H9 (cell line): ENCODE results near the gene IQCN. TPM values are rescaled to one million over a fixed set of nuclear protein-coding genes. Genes with fewer than 3 reads are reported as not detected.

Source experiments
- DNase-seq: peaks from one replicate; pipeline ENCODE4 v3.0.0-alpha.2; 2017
- H2AFZ ChIP-seq: one replicate; pipeline ENCODE4 v1.6.1; 2013; ENCODE audit warnings: mild to moderate bottlenecking, low read length, control low read depth, moderate library complexity
- H2AK5ac ChIP-seq: 2 replicates; pipeline ENCODE4 v1.6.1; 2013; ENCODE audit warnings: low read length, control low read depth, mixed read lengths; ENCODE audit not compliant: insufficient read length
- H2BK120ac ChIP-seq: one replicate; pipeline ENCODE4 v1.6.1; 2013; ENCODE audit warnings: low read depth, mild to moderate bottlenecking, low read length, control low read depth, inconsistent platforms; ENCODE audit not compliant: poor library complexity, severe bottlenecking
- H2BK12ac ChIP-seq: 2 replicates; pipeline ENCODE4 v1.6.1; 2013; ENCODE audit warnings: low read length, control low read depth, mixed read lengths, low read depth; ENCODE audit not compliant: insufficient read length
- H2BK15ac ChIP-seq: 2 replicates; pipeline ENCODE4 v1.6.1; 2013; ENCODE audit warnings: low read depth, low read length, control low read depth
- H2BK20ac ChIP-seq: one replicate; pipeline ENCODE4 v1.6.1; 2013; ENCODE audit warnings: low read depth, mild to moderate bottlenecking, low read length, control low read depth, inconsistent platforms; ENCODE audit not compliant: poor library complexity, severe bottlenecking
- H2BK5ac ChIP-seq: 2 replicates; pipeline ENCODE4 v1.6.1; 2013; ENCODE audit warnings: low read length, control low read depth, mixed read lengths; ENCODE audit not compliant: insufficient read length
- H3K14ac ChIP-seq: 2 replicates; pipeline ENCODE4 v1.6.1; 2013; ENCODE audit warnings: low read length, control low read depth; ENCODE audit not compliant: insufficient read depth
- H3K18ac ChIP-seq: 2 replicates; pipeline ENCODE4 v1.6.1; 2013; ENCODE audit warnings: low read depth, mild to moderate bottlenecking, mixed read lengths, low read length, control low read depth; ENCODE audit not compliant: insufficient read length
- H3K23ac ChIP-seq: 2 replicates; pipeline ENCODE4 v1.6.1; 2013; ENCODE audit warnings: low read length, control low read depth, mixed read lengths, low read depth; ENCODE audit not compliant: insufficient read length
- H3K23me2 ChIP-seq: 2 replicates; pipeline ENCODE4 v1.6.1; 2013; ENCODE audit warnings: low read depth, mild to moderate bottlenecking, mixed read lengths, low read length, control low read depth; ENCODE audit not compliant: insufficient read length, poor library complexity, severe bottlenecking
- H3K27ac ChIP-seq: 2 replicates; pipeline ENCODE4 v1.5.1; 2013; ENCODE audit warnings: low read length, control low read depth, mixed read lengths, low read depth; ENCODE audit not compliant: insufficient read length
- H3K27me3 ChIP-seq: 2 replicates; pipeline ENCODE4 v1.6.1; 2013; ENCODE audit warnings: low read length, control low read depth, inconsistent platforms; ENCODE audit not compliant: insufficient read depth
- H3K4ac ChIP-seq: 2 replicates; pipeline ENCODE4 v1.6.1; 2013; ENCODE audit warnings: low read depth, mild to moderate bottlenecking, control low read depth, inconsistent platforms, low read length, moderate library complexity
- H3K4me1 ChIP-seq: 2 replicates; pipeline ENCODE4 v1.6.1; 2013; ENCODE audit warnings: low read length, control low read depth, inconsistent platforms; ENCODE audit not compliant: insufficient read depth
- H3K4me2 ChIP-seq: 2 replicates; pipeline ENCODE4 v1.6.1; 2013; ENCODE audit warnings: low read length, control low read depth, mixed read lengths; ENCODE audit not compliant: insufficient read length, insufficient read depth
- H3K56ac ChIP-seq: 2 replicates; pipeline ENCODE4 v1.6.1; 2013; ENCODE audit warnings: low read depth, mild to moderate bottlenecking, mixed read lengths, low read length, control low read depth; ENCODE audit not compliant: insufficient read length
- H3K79me1 ChIP-seq: 2 replicates; pipeline ENCODE4 v1.6.1; 2013; ENCODE audit warnings: low read depth, mild to moderate bottlenecking, moderate library complexity, low read length, control low read depth, inconsistent platforms; ENCODE audit not compliant: insufficient read depth, poor library complexity, severe bottlenecking
- H3K79me2 ChIP-seq: 2 replicates; pipeline ENCODE4 v1.6.1; 2013; ENCODE audit warnings: low read length, control low read depth, inconsistent platforms; ENCODE audit not compliant: insufficient read depth
- H3K9ac ChIP-seq: 2 replicates; pipeline ENCODE4 v1.6.1; 2013; ENCODE audit warnings: low read length, control low read depth, mixed read lengths; ENCODE audit not compliant: insufficient read length; ENCODE audit errors: extremely low read depth
- H3K9me3 ChIP-seq: one replicate; pipeline ENCODE4 v1.6.1; 2013; ENCODE audit warnings: low read depth, low read length, inconsistent platforms; ENCODE audit not compliant: control insufficient read depth
- H3T11ph ChIP-seq: one replicate; pipeline ENCODE4 v1.6.1; 2013; ENCODE audit warnings: mild to moderate bottlenecking, low read length, control low read depth, inconsistent platforms
- H4K20me1 ChIP-seq: one replicate; pipeline ENCODE4 v1.6.1; 2013; ENCODE audit not compliant: control insufficient read depth, insufficient read length, insufficient read depth
- H4K5ac ChIP-seq: 2 replicates; pipeline ENCODE4 v1.6.1; 2013; ENCODE audit warnings: low read depth, mild to moderate bottlenecking, mixed read lengths, low read length, control low read depth; ENCODE audit not compliant: insufficient read length
- H4K8ac ChIP-seq: replicated peaks from 2 replicates; pipeline ENCODE4 v1.6.1; 2013; ENCODE audit warnings: low read length, control low read depth, mixed read lengths, low read depth; ENCODE audit not compliant: insufficient read length
- H4K91ac ChIP-seq: 2 replicates; pipeline ENCODE4 v1.6.1; 2013; ENCODE audit warnings: low read depth, mild to moderate bottlenecking, moderate library complexity, mixed read lengths, low read length, control low read depth; ENCODE audit not compliant: insufficient read length
- H3K27ac Mint-ChIP-seq, 3 experiments: 2 replicates in 2 of 3; 3 replicates in 1 of 3; pipeline ENCODE4 v1.8.0; 2020 to 2021; ENCODE audit warnings: mixed read lengths in 3 of 3, mild to moderate bottlenecking in 1 of 3, moderate library complexity in 1 of 3
- H3K27me3 Mint-ChIP-seq: 2 replicates; pipeline ENCODE4 v1.8.0; 2021; ENCODE audit warnings: low read depth, mild to moderate bottlenecking, moderate library complexity, mixed read lengths
- H3K36me3 Mint-ChIP-seq, 3 experiments: 2 replicates in 2 of 3; 3 replicates in 1 of 3; pipeline ENCODE4 v1.8.0; 2020 to 2021; ENCODE audit warnings: low read depth in 3 of 3, mixed read lengths in 3 of 3; ENCODE audit not compliant: insufficient read depth in 1 of 3
- H3K4me1 Mint-ChIP-seq, 2 experiments: 2 replicates each; pipeline ENCODE4 v1.8.0; 2020; ENCODE audit warnings: mixed read lengths in 2 of 2
- H3K4me3 Mint-ChIP-seq, 2 experiments: 2 replicates in 1 of 2; 3 replicates in 1 of 2; pipeline ENCODE4 v1.8.0; 2020 to 2021; ENCODE audit warnings: mild to moderate bottlenecking in 2 of 2, mixed read lengths in 2 of 2, moderate library complexity in 1 of 2
- H3K9me3 Mint-ChIP-seq, 2 experiments: 2 replicates in 1 of 2; 3 replicates in 1 of 2; pipeline ENCODE4 v1.8.0; 2020; ENCODE audit warnings: mild to moderate bottlenecking in 2 of 2, mixed read lengths in 2 of 2, moderate library complexity in 1 of 2
- WGBS: extraction: QIAGEN DNeasy Blood & Tissue Kit; methylation state at CpG from one replicate; pipeline ENCODE4 v1.1.7; 2013; ENCODE audit warnings: missing lambda C conversion rate, low lambda C conversion rate, mixed read lengths; ENCODE audit not compliant: insufficient read length; ENCODE audit errors: extremely low coverage; 5-methylcytosine and 5-hydroxymethylcytosine counted together
- total RNA-seq: library from RNA; stranded (reverse); gene quantifications from 2 replicates; pipeline ENCODE4 v1.2.1, GENCODE V29; 2021
- TF ChIP-seq, protein P1 (sequence below): fragments of 200-600 bp; sonication (generic); conservative IDR thresholded peaks from 3 replicates; pipeline ENCODE4 v1.8.0; 2021; ENCODE audit warnings: antibody characterized with exemption, mild to moderate bottlenecking

Gene IQCN
- total RNA-seq, 1 experiment from 2014 or later: 0.39 TPM

DNA sequence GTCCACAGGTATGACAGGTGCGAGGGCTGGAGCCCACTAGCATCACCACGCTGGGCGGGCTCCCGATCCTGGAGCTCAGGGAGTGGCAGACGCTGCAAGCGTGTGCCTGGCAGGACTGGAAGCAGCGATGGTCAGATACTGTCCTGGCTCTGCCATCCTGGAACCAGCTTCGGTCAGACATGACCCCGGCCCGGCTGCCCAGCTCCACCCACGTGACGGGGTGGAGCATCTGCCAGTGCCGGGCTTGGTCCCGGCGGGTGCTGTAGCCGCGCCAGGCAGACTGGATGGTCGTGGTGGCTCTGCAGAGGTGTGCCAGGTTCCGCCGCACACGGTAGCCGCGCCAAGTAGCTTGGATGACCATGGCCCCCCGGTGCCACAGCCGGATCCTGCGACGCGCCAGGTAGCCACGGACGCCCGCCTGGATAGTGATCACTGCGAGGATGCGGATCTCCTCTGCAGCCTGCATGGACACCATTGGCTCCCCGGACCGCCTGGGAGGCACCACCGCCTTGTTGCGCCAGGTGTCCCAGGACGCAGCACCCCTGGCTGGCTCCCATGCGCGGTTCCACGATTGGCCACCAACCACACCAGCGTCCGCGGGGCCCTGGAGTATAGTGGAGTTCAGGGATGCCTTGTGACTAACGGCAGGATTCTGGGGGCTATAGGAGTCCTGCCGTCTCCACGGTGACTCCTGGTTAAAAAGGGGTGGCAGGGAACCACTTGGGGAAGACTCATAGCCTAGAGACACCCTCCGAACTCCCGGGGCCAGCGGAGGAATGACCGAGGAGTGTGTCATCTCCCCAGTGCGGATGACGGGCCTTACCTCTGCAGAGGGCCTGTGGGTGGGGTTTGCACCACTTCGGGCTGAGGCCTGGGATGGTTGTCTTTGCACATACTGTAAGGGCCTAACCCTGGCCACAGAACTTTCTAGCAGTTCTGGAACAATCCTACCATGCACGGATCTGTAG, 16.5 kb downstream of the IQCN start:
- Histone ChIP-seq H3K9ac (no peak overlapping the region), H3K56ac (no peak overlapping the region), H3K79me1 (no peaks in the 10 kb centered on the region), H2AFZ (no peak overlapping the region), H2BK12ac (no peak overlapping the region), H4K20me1 (peaks cover 3% of the 10 kb centered on the region), H3K4me1 (no peaks in the 10 kb centered on the region), H3K27ac (no peak overlapping the region), H3K18ac (no peak overlapping the region), H2BK5ac (no peak overlapping the region), H3K4ac (no peak overlapping the region), H3K14ac (no peak overlapping the region), H4K8ac (no peak overlapping the region), H2BK15ac (no peak overlapping the region), H3K9me3 (no peaks in the 10 kb centered on the region), H3K23me2 (peaks cover 4% of the 10 kb centered on the region), H2BK20ac (no peak overlapping the region), H2BK120ac (no peak overlapping the region), H4K5ac (no peak overlapping the region), H3K4me2 (no peak overlapping the region), H2AK5ac (no peak overlapping the region), H3T11ph (no peak overlapping the region), H3K27me3 (no peaks in the 10 kb centered on the region), H4K91ac (no peak overlapping the region), H3K23ac (no peak overlapping the region), H3K79me2 (no peaks in the 10 kb centered on the region)
- no peak for DNase-seq
- Mint-ChIP-seq H3K9me3 (no peaks in the 10 kb centered on the region; a peak in 1 of 5 replicates), H3K4me3 (no peak overlapping the region), H3K4me1 (peaks cover 14 to 16% of the 10 kb centered on the region in 2 experiments), H3K27me3 (peaks cover 30% of the 10 kb centered on the region), H3K36me3 (no peaks in the 10 kb centered on the region), H3K27ac (peak overlapping the region in 1 of 3 experiments; percentile 31; a peak in 1 of 7 replicates)
- TF ChIP-seq, protein P1, sequence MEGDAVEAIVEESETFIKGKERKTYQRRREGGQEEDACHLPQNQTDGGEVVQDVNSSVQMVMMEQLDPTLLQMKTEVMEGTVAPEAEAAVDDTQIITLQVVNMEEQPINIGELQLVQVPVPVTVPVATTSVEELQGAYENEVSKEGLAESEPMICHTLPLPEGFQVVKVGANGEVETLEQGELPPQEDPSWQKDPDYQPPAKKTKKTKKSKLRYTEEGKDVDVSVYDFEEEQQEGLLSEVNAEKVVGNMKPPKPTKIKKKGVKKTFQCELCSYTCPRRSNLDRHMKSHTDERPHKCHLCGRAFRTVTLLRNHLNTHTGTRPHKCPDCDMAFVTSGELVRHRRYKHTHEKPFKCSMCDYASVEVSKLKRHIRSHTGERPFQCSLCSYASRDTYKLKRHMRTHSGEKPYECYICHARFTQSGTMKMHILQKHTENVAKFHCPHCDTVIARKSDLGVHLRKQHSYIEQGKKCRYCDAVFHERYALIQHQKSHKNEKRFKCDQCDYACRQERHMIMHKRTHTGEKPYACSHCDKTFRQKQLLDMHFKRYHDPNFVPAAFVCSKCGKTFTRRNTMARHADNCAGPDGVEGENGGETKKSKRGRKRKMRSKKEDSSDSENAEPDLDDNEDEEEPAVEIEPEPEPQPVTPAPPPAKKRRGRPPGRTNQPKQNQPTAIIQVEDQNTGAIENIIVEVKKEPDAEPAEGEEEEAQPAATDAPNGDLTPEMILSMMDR: no peak
- WGBS: no CpG with 5 or more reads among the region's 55 CpGs
